ENCODE measurements around the gene EML4. TPM values are rescaled to one million over a fixed set of nuclear protein-coding genes. Genes with fewer than 3 reads are reported as not detected.
A peak's percentile ranks its signal among the peaks of the same experiment; 100 is the strongest.

The EML4 gene
- total and polyA plus RNA-seq, 10 of the 15 experiments (the other 5 are each of a cell fraction or from before 2014, with no cell fraction given), result 23.1 to 91.3 (median 77.4) TPM

DNA sequence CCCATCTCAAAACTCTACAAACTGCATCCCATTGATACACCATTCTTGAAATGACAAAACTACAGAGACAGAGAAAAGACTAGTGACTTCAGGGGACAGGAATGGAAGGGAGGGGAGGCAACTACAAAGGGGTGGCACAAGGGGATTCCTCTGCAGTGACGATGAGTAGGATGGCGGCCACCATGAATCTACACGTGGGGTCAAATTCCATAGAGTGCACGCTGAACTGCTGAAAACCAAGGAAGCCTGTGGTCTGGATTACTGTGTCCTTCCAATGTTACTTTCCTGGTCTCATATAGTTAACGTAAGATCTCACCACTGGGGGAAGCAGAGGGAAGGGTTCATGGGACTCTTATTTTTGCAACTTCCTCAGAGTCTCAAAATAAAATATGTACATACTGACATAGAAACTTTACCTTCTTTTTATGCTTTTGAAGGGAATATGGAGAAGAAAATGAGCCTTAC is 168.2 kb downstream of the EML4 start:
- no TSS peak for BruUV-seq (replicated peaks)
- intact Hi-C loops (cut with micrococcal nuclease; ENCODE audit: unreplicated experiment) (no loop called here), in situ Hi-C loops (cut with MboI) (loop anchor here (10.0 kb wide), 1 partner anchor 463 kb away; no protein-coding TSS in a partner anchor)
- ChIA-PET SMC1A (ENCODE audit: uncharacterized antibody, unreplicated experiment) (no interaction called here), CTCF (no interaction called here), RAD21 (ENCODE audit: unreplicated experiment) (no interaction called here), POLR2A (no interaction called here)
- 96% methylated on average over 5 of the region's 5 CpGs for WGBS (ENCODE audit: insufficient coverage, insufficient replicate concordance, low lambda C conversion rate, missing lambda C conversion rate)
- peak in 1 of 3 experiments; percentile 6; a peak in 1 of 6 replicates for TF ChIP-seq CTCF (IDR thresholded peaks at IDR 0.05 in 2 of 3, conservative IDR thresholded peaks at IDR 0.05 in 1 of 3; ENCODE audit: control insufficient read depth in 2 of 3, extremely low read depth in 1 of 3, insufficient read depth in 1 of 3, low read depth in 3 of 3, low read length in 3 of 3)
- no peak for TF ChIP-seq CBX5 (IDR thresholded peaks at IDR 0.05; ENCODE audit: low read depth)
- no peak overlapping the region for H3K4me3 ChIP-seq
- H3K79me2 ChIP-seq (ENCODE audit: control insufficient read depth, insufficient read depth, low read length), result no peaks in the 10 kb centered on the region; the same call in 1 of the 2 replicates
- no peak overlapping the region for H2AFZ ChIP-seq (ENCODE audit: control insufficient read depth, low read depth, low read length)
- ATAC-seq (no peak; the same call in 2 of the 3 replicates), DNase-seq (ENCODE audit: low read depth, low spot score) (no peak), FAIRE-seq (no peak)
- no peak overlapping the region for H3K4me2 ChIP-seq (ENCODE audit: control insufficient read depth, insufficient read depth)
- no peaks in the 10 kb centered on the region for H3K4me1 ChIP-seq (ENCODE audit: control insufficient read depth, insufficient read depth, low read length)
- H3K36me3 ChIP-seq (ENCODE audit: control insufficient read depth in 2 of 2, insufficient read depth in 2 of 2, low read length in 1 of 2), result peaks cover 4 to 21% of the 10 kb centered on the region in 2 experiments; a peak in 3 of 4 replicates
- no peak overlapping the region for H3K9ac ChIP-seq (ENCODE audit: control insufficient read depth, insufficient read depth, low read length)
- no peaks in the 10 kb centered on the region for H3K9me3 ChIP-seq (replicated peaks; ENCODE audit: control insufficient read depth, insufficient read depth, low read length)
- H3K27ac ChIP-seq (ENCODE audit: control insufficient read depth, insufficient read depth), result no peak overlapping the region
- no peaks in the 10 kb centered on the region for H4K20me1 ChIP-seq (ENCODE audit: control insufficient read depth, insufficient read depth)
- no peaks in the 10 kb centered on the region for H3K27me3 ChIP-seq (replicated peaks in 1 of 2; ENCODE audit: control insufficient read depth in 2 of 2, insufficient read depth in 2 of 2, low read length in 1 of 2)

- H3K4me1 ChIP-seq (ENCODE audit: control insufficient read depth, insufficient read depth, low read length), result no peaks in the 10 kb centered on the region
- H3K4me2 ChIP-seq (ENCODE audit: control insufficient read depth, insufficient read depth), result no peak overlapping the region
- TF ChIP-seq POLR2A (IDR thresholded peaks at IDR 0.05; ENCODE audit: low read depth, low read length) (peak; percentile 47; the same call in 1 of the 2 replicates), MXI1 (IDR thresholded peaks at IDR 0.05; ENCODE audit: low read depth, low read length) (no peak)
- SMC1A ChIA-PET (ENCODE audit: uncharacterized antibody, unreplicated experiment), result no interaction called here
- intact Hi-C loops (cut with micrococcal nuclease; ENCODE audit: unreplicated experiment) (no loop called here), in situ Hi-C loops (cut with MboI) (loop anchor here (10.0 kb wide), 1 partner anchor 463 kb away; no protein-coding TSS in a partner anchor)
- no TSS peak for BruUV-seq (replicated peaks)
- CTCF ChIA-PET, result no interaction called here
- no peaks in the 10 kb centered on the region for H3K27me3 ChIP-seq (replicated peaks in 1 of 2; ENCODE audit: control insufficient read depth in 2 of 2, insufficient read depth in 2 of 2, low read length in 1 of 2)
- H2AFZ ChIP-seq (ENCODE audit: control insufficient read depth, low read depth, low read length), result no peak overlapping the region
- POLR2A ChIA-PET, result no interaction called here
- no peaks in the 10 kb centered on the region for H3K9me3 ChIP-seq (replicated peaks; ENCODE audit: control insufficient read depth, insufficient read depth, low read length)
- no peak overlapping the region for H3K4me3 ChIP-seq
- RAD21 ChIA-PET (ENCODE audit: unreplicated experiment), result no interaction called here
- H4K20me1 ChIP-seq (ENCODE audit: control insufficient read depth, insufficient read depth), result no peaks in the 10 kb centered on the region
- H3K9ac ChIP-seq (ENCODE audit: control insufficient read depth, insufficient read depth, low read length), result no peak overlapping the region
- no peak for DNase-seq (ENCODE audit: low read depth, low spot score)
- peaks cover 4 to 18% of the 10 kb centered on the region in 2 experiments; a peak in 3 of 4 replicates for H3K36me3 ChIP-seq (ENCODE audit: control insufficient read depth in 2 of 2, insufficient read depth in 2 of 2, low read length in 1 of 2)
- no peak for ATAC-seq
- 94% methylated on average over 28 of the region's 28 CpGs for WGBS (ENCODE audit: insufficient coverage, insufficient replicate concordance, low lambda C conversion rate, missing lambda C conversion rate)
- no peaks in the 10 kb centered on the region; the same call in 1 of the 2 replicates for H3K79me2 ChIP-seq (ENCODE audit: control insufficient read depth, insufficient read depth, low read length)
- H3K27ac ChIP-seq (ENCODE audit: control insufficient read depth, insufficient read depth), result no peak overlapping the region
- FAIRE-seq, result no peak
Measured at GRCh38 chr2:42337846-42338566, 168.9 kb downstream of the EML4 start.
